Measurements from ENCODE around the gene CTNNA3. TPM values are rescaled to one million over a fixed set of nuclear protein-coding genes. Genes with fewer than 3 reads are reported as not detected.

CTNNA3 gene
- total RNA-seq, 1 experiment from 2014 or later = 0.85 TPM

DNA sequence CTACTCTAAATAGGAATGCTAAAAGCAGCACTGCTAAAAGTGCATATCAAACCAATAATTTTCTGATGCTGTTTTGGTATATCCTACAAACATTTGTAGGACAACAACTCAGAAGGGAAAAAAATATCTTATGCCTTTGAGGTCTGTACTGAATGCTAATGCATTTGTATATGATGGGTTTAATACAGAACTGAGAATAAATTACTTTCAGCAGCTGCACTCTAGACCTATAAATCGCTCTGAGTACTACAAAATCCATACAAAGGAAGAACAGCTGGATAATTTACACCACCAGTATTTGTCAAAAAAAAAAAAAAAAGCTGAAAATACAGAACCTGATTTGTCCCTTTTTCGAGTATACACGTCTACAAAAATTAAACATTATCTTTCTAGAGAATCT lies 426.2 kb downstream of the CTNNA3 start:
- ATAC-seq (no peak), DNase-seq (ENCODE audit: low read depth, low spot score) (no peak)
- no peak overlapping the region for H3K4me3 ChIP-seq (ENCODE audit: low read depth in 2 of 2, low read length in 2 of 2)
- in situ Hi-C loops (cut with HindIII; ENCODE audit: low pct_unique_long_range_greater_than_20kb, low sequenced_read_pairs) (no loop called here), intact Hi-C loops (cut with micrococcal nuclease; ENCODE audit: unreplicated experiment) (no loop called here)
- no peaks in the 10 kb centered on the region for H3K36me3 ChIP-seq (ENCODE audit: control insufficient read depth, insufficient read depth, low read length)
- H3K4me1 ChIP-seq (ENCODE audit: control insufficient read depth, insufficient read depth, low read length) = no peaks in the 10 kb centered on the region
- H3K9me3 ChIP-seq (ENCODE audit: control insufficient read depth, insufficient read depth, low read depth, low read length) = no peaks in the 10 kb centered on the region
- POLR2A ChIA-PET = no interaction called here
- CTCF ChIA-PET = no interaction called here
- H3K27me3 ChIP-seq (ENCODE audit: control insufficient read depth, insufficient read depth, low read length) = no peaks in the 10 kb centered on the region
- H3K27ac ChIP-seq (ENCODE audit: low read length) = no peak overlapping the region
- no TSS peak for BruUV-seq (replicated peaks)
- TF ChIP-seq POLR2AphosphoS5 (IDR thresholded peaks at IDR 0.05; ENCODE audit: low read depth, low read length) = no peak

DNA sequence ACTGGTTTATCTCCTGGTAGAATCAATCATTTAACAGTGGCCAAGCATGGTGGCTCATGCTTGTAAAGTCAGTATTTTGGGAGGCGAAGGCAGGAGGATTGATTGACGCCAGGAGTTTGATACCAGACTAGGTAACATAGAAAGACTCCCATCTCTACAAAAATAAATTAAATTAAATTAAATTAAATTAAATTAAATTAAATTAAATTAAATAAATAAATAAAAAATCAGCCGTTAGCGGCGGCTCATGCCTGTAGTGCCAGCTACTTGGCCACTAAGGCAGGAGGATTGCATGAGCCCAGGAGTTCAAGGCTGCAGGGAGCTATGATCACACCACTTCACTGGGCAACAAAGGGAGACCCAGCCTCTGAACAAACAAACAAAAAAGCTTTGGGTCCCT lies 427.8 kb downstream of the CTNNA3 start:
- Histone ChIP-seq H3K36me3 (ENCODE audit: control insufficient read depth, insufficient read depth, low read length) (no peaks in the 10 kb centered on the region), H3K27me3 (ENCODE audit: control insufficient read depth, insufficient read depth, low read length) (no peaks in the 10 kb centered on the region), H3K9me3 (ENCODE audit: control insufficient read depth, insufficient read depth, low read depth, low read length) (no peaks in the 10 kb centered on the region), H3K4me1 (ENCODE audit: control insufficient read depth, insufficient read depth, low read length) (no peaks in the 10 kb centered on the region), H3K4me3 (ENCODE audit: low read depth in 2 of 2, low read length in 2 of 2) (no peak overlapping the region), H3K27ac (ENCODE audit: low read length) (no peak overlapping the region)
- CTCF ChIA-PET = no interaction called here
- no TSS peak for BruUV-seq (replicated peaks)
- no peak for ATAC-seq
- in situ Hi-C loops (cut with HindIII; ENCODE audit: low pct_unique_long_range_greater_than_20kb, low sequenced_read_pairs) = no loop called here
- intact Hi-C loops (cut with micrococcal nuclease; ENCODE audit: unreplicated experiment) = no loop called here
- DNase-seq (ENCODE audit: low read depth, low spot score) = no peak
- TF ChIP-seq SIN3A (IDR thresholded peaks at IDR 0.05; ENCODE audit: borderline replicate concordance, insufficient read depth, low read depth, low read length) = no peak
- TF ChIP-seq, protein P1, sequence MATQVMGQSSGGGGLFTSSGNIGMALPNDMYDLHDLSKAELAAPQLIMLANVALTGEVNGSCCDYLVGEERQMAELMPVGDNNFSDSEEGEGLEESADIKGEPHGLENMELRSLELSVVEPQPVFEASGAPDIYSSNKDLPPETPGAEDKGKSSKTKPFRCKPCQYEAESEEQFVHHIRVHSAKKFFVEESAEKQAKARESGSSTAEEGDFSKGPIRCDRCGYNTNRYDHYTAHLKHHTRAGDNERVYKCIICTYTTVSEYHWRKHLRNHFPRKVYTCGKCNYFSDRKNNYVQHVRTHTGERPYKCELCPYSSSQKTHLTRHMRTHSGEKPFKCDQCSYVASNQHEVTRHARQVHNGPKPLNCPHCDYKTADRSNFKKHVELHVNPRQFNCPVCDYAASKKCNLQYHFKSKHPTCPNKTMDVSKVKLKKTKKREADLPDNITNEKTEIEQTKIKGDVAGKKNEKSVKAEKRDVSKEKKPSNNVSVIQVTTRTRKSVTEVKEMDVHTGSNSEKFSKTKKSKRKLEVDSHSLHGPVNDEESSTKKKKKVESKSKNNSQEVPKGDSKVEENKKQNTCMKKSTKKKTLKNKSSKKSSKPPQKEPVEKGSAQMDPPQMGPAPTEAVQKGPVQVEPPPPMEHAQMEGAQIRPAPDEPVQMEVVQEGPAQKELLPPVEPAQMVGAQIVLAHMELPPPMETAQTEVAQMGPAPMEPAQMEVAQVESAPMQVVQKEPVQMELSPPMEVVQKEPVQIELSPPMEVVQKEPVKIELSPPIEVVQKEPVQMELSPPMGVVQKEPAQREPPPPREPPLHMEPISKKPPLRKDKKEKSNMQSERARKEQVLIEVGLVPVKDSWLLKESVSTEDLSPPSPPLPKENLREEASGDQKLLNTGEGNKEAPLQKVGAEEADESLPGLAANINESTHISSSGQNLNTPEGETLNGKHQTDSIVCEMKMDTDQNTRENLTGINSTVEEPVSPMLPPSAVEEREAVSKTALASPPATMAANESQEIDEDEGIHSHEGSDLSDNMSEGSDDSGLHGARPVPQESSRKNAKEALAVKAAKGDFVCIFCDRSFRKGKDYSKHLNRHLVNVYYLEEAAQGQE (IDR thresholded peaks at IDR 0.05; ENCODE audit: insufficient read depth in 1 of 2, low read depth in 2 of 2, low read length in 1 of 2) = no peak
- TF ChIP-seq TCF7L2 (IDR thresholded peaks at IDR 0.05; ENCODE audit: low read depth, low read length) = no peak
- TF ChIP-seq, protein P2, sequence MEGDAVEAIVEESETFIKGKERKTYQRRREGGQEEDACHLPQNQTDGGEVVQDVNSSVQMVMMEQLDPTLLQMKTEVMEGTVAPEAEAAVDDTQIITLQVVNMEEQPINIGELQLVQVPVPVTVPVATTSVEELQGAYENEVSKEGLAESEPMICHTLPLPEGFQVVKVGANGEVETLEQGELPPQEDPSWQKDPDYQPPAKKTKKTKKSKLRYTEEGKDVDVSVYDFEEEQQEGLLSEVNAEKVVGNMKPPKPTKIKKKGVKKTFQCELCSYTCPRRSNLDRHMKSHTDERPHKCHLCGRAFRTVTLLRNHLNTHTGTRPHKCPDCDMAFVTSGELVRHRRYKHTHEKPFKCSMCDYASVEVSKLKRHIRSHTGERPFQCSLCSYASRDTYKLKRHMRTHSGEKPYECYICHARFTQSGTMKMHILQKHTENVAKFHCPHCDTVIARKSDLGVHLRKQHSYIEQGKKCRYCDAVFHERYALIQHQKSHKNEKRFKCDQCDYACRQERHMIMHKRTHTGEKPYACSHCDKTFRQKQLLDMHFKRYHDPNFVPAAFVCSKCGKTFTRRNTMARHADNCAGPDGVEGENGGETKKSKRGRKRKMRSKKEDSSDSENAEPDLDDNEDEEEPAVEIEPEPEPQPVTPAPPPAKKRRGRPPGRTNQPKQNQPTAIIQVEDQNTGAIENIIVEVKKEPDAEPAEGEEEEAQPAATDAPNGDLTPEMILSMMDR (IDR thresholded peaks at IDR 0.05) = no peak
- TF ChIP-seq POLR2AphosphoS5 (IDR thresholded peaks at IDR 0.05; ENCODE audit: low read depth, low read length) = no peak
- POLR2A ChIA-PET = no interaction called here

DNA sequence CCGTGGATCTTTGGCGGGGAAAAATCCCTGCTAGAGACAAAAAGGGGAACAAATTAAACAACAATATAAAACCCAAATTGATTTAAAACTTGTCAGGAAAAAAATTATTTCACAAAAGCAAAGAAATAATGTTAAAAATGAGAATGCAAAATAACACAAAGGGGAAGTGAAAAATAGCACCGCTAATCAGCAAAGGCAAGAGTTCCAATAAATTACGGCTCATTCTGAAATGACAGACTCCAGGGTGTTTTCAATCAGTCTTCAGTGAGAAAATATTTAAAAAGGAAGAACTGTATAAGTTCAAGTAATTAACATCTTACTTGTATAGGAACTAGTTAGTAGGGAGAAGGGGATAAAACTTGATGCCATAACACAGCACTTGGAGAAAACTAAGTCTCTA lies 433.3 kb downstream of the CTNNA3 start:
- no peak for DNase-seq (ENCODE audit: low read depth, low spot score)
- ATAC-seq = no peak
- Histone ChIP-seq H3K4me1 (ENCODE audit: control insufficient read depth, insufficient read depth, low read length) (peaks cover 8% of the 10 kb centered on the region; the same call in 1 of the 2 replicates), H3K27ac (ENCODE audit: low read length) (no peak overlapping the region), H3K9me3 (ENCODE audit: control insufficient read depth, insufficient read depth, low read depth, low read length) (no peaks in the 10 kb centered on the region), H3K27me3 (ENCODE audit: control insufficient read depth, insufficient read depth, low read length) (no peaks in the 10 kb centered on the region), H3K36me3 (ENCODE audit: control insufficient read depth, insufficient read depth, low read length) (no peaks in the 10 kb centered on the region), H3K4me3 (ENCODE audit: low read depth in 2 of 2, low read length in 2 of 2) (no peak overlapping the region)
- intact Hi-C loops (cut with micrococcal nuclease; ENCODE audit: unreplicated experiment) (no loop called here), in situ Hi-C loops (cut with HindIII; ENCODE audit: low pct_unique_long_range_greater_than_20kb, low sequenced_read_pairs) (no loop called here)
- no TSS peak for BruUV-seq (replicated peaks)
- ChIA-PET CTCF (no interaction called here), POLR2A (no interaction called here)
- TF ChIP-seq SIN3A (IDR thresholded peaks at IDR 0.05; ENCODE audit: borderline replicate concordance, insufficient read depth, low read depth, low read length) = no peak
- no peak for TF ChIP-seq TCF7L2 (IDR thresholded peaks at IDR 0.05; ENCODE audit: low read depth, low read length)
- TF ChIP-seq, protein P1 (IDR thresholded peaks at IDR 0.05; ENCODE audit: insufficient read depth in 1 of 2, low read depth in 2 of 2, low read length in 1 of 2) = no peak
- TF ChIP-seq POLR2AphosphoS5 (IDR thresholded peaks at IDR 0.05; ENCODE audit: low read depth, low read length) = no peak
- TF ChIP-seq, protein P2 (IDR thresholded peaks at IDR 0.05) = no peak
